HepG2 (cell line): ENCODE measurements around the gene BACH2. TPM values are rescaled to one million over a fixed set of nuclear protein-coding genes. Genes with fewer than 3 reads are reported as not detected.

Experiments used
- ATAC-seq: fragments of 200-7000 bp; cut with Tn5 transposase; 3 replicates; pipeline ENCODE4 v1.9.1; 2020; ENCODE audit warnings: mild to moderate bottlenecking, moderate library complexity
- BruUV-seq: library from RNA; stranded (reverse); fragments of 400-500 nt; replicated peaks from 2 replicates; lab custom pipeline; 2021; lab: Mats Ljungman, UMichigan
- CTCF ChIA-PET: fragments of 300-600 bp; formaldehyde crosslinking; extraction: SDS; loops from one replicate; lab custom pipeline; 2021; ENCODE audit warnings: low total read pairs, inconsistent platforms, low intra/inter-chr PET ratio; lab: Yijun Ruan, JAX
- POLR2A ChIA-PET: fragments of 350-600 bp; sonication (Branson Sonifier 250); formaldehyde crosslinking; loops from one replicate; lab custom pipeline; 2020; ENCODE audit warnings: antibody characterized with exemption, inconsistent platforms; lab: Yijun Ruan, JAX
- DNase-seq: peaks from one replicate; pipeline ENCODE4 v3.0.0-alpha.2; 2015; ENCODE audit warnings: low spot score
- FAIRE-seq: peaks from 3 replicates; lab custom pipeline; 2011; peaks lifted over from hg19 to GRCh38; lab: Jason Lieb, UNC
- H2AFZ ChIP-seq: one replicate; pipeline ENCODE4 v1.6.1; 2011; ENCODE audit warnings: low read length, inconsistent platforms
- H3K27ac ChIP-seq: fragments of 300-600 bp; 3 replicates; pipeline ENCODE4 v1.8.0; 2011; ENCODE audit warnings: mixed run types, mild to moderate bottlenecking, mixed read lengths, low read length, inconsistent platforms; ENCODE audit not compliant: insufficient read depth; ENCODE audit errors: extremely low read length
- H3K27me3 ChIP-seq, 2 experiments: fragments of 200-600 bp in 1 of 2; 2 replicates in 1 of 2; 3 replicates in 1 of 2; pipeline versions ENCODE4 v1.6.0 to v1.8.0; 2011; ENCODE audit warnings: low read length in 2 of 2, mild to moderate bottlenecking in 2 of 2, moderate library complexity in 2 of 2, inconsistent platforms in 1 of 2; ENCODE audit not compliant: insufficient read depth in 2 of 2, control insufficient read depth in 1 of 2
- H3K36me3 ChIP-seq, 2 experiments: fragments of 200-600 bp in 1 of 2; replicated peaks in 1 of 2; 2 replicates in 1 of 2; 3 replicates in 1 of 2; pipeline versions ENCODE4 v1.5.1 to v1.8.0; 2011; ENCODE audit warnings: low read length in 2 of 2, inconsistent platforms in 1 of 2; ENCODE audit not compliant: insufficient read depth in 2 of 2, control insufficient read depth in 1 of 2
- H3K4me1 ChIP-seq: 2 replicates; pipeline ENCODE4 v1.5.1; 2012; ENCODE audit warnings: low read length, inconsistent platforms; ENCODE audit not compliant: insufficient read depth
- H3K4me2 ChIP-seq: 2 replicates; pipeline ENCODE4 v1.6.0; 2011; ENCODE audit warnings: low read depth, low read length, inconsistent platforms
- H3K4me3 ChIP-seq, 3 experiments: fragments of 200-600 bp in 1 of 3; sonication (generic), shearing (Covaris generic) in 1 of 3; replicated peaks in 1 of 3; 2 replicates each; pipeline ENCODE4 v1.5.1; 2011 to 2016; ENCODE audit warnings: low read length in 3 of 3, inconsistent platforms in 2 of 3, low read depth in 2 of 3, mild to moderate bottlenecking in 2 of 3, control low read depth in 1 of 3, mixed read lengths in 1 of 3; ENCODE audit not compliant: insufficient read depth in 1 of 3
- H3K79me2 ChIP-seq: one replicate; pipeline ENCODE4 v1.6.1; 2011; ENCODE audit warnings: low read length, inconsistent platforms; ENCODE audit not compliant: insufficient read depth
- H3K9ac ChIP-seq: 2 replicates; pipeline ENCODE4 v1.6.0; 2011; ENCODE audit warnings: mild to moderate bottlenecking, low read depth, low read length, inconsistent platforms; ENCODE audit not compliant: insufficient read depth
- H3K9me3 ChIP-seq: 2 replicates; pipeline ENCODE4 v1.5.1; 2012; ENCODE audit warnings: mild to moderate bottlenecking, low read length
- H4K20me1 ChIP-seq: 2 replicates; pipeline ENCODE4 v1.6.0; 2011; ENCODE audit warnings: inconsistent platforms, mild to moderate bottlenecking, low read length, moderate library complexity; ENCODE audit not compliant: insufficient read depth
- AGO2 ChIP-seq: fragments of 200-400 bp; formaldehyde crosslinking; optimal IDR thresholded peaks from 2 replicates; pipeline ENCODE3; 2017; ENCODE audit warnings: mild to moderate bottlenecking, low read depth, low read length, moderate library complexity
- CBX1 ChIP-seq: IDR thresholded peaks from one replicate; pipeline ENCODE4 v1.6.1; 2016; ENCODE audit warnings: antibody characterized with exemption, low read depth
- HBP1 ChIP-seq: IDR thresholded peaks from 2 replicates; pipeline ENCODE4 v1.6.1; 2016; ENCODE audit warnings: low read depth, control low read depth
- JDP2 ChIP-seq: sonication (generic); formaldehyde crosslinking; IDR thresholded peaks from 2 replicates; pipeline ENCODE4 v1.8.1; 2022; ENCODE audit warnings: missing genetic modification reagents, borderline replicate concordance
- MEF2D ChIP-seq: sonication (generic); formaldehyde crosslinking; IDR thresholded peaks from 2 replicates; pipeline ENCODE4 v1.5.1; 2020; ENCODE audit warnings: mild to moderate bottlenecking, missing genetic modification reagents
- PHF8 ChIP-seq: sonication (generic); formaldehyde crosslinking; IDR thresholded peaks from 2 replicates; pipeline ENCODE4 v1.5.0; 2020; ENCODE audit warnings: missing genetic modification reagents
- RXRB ChIP-seq: IDR thresholded peaks from 2 replicates; pipeline ENCODE4 v1.6.1; 2016; ENCODE audit warnings: borderline replicate concordance, missing genetic modification reagents, missing compliant biosample characterization
- ZFP41 ChIP-seq: sonication (generic); formaldehyde crosslinking; IDR thresholded peaks from 2 replicates; pipeline ENCODE4 v1.4.0; 2020; ENCODE audit warnings: mild to moderate bottlenecking, missing genetic modification reagents, borderline replicate concordance
- ZNF24 ChIP-seq: fragments of 450-650 bp; IDR thresholded peaks from 2 replicates; pipeline ENCODE4 v1.6.1; 2017; ENCODE audit warnings: antibody characterized with exemption, mild to moderate bottlenecking
- ZNF44 ChIP-seq: sonication (generic); formaldehyde crosslinking; IDR thresholded peaks from 2 replicates; pipeline ENCODE4 v1.5.1; 2020; ENCODE audit warnings: mild to moderate bottlenecking, missing genetic modification reagents
- ZNF543 ChIP-seq: sonication (generic); formaldehyde crosslinking; IDR thresholded peaks from 2 replicates; pipeline ENCODE4 v1.4.0; 2020; ENCODE audit warnings: mild to moderate bottlenecking, missing genetic modification reagents
- ZNF547 ChIP-seq: sonication (generic); formaldehyde crosslinking; IDR thresholded peaks from 2 replicates; pipeline ENCODE4 v1.5.1; 2020; ENCODE audit warnings: mild to moderate bottlenecking, missing genetic modification reagents
- ZNF550 ChIP-seq: sonication (generic); formaldehyde crosslinking; IDR thresholded peaks from 2 replicates; pipeline ENCODE4 v1.4.0; 2020; ENCODE audit warnings: mild to moderate bottlenecking, missing genetic modification reagents, borderline replicate concordance
- WGBS: methylation state at CpG from one replicate; pipeline ENCODE4 v1.1.6; 2017; ENCODE audit warnings: low lambda C conversion rate; 5-methylcytosine and 5-hydroxymethylcytosine counted together
- in situ Hi-C: cut with HindIII; loops from 2 replicates; pipeline ENCODE4 v1.10.0; 2017; ENCODE audit warnings: low pct_unique_long_range_greater_than_20kb; ENCODE audit not compliant: extremely low pct_ligation_motif_present
- intact Hi-C: fragments of 100-400 bp; cut with micrococcal nuclease; formaldehyde crosslinking; loops from one replicate; pipeline ENCODE4 v1.10.0; 2022; ENCODE audit not compliant: unreplicated experiment
- polyA plus RNA-seq, 8 experiments: library from polyadenylated mRNA; depleted of rRNA in 3 of 8; stranded (reverse) in 7 of 8; unstranded in 1 of 8; fragments of >200 nt; fragmentation: Illumina TruSeq in 4 of 8; extraction: Trizol in 4 of 8; gene quantifications; 2 replicates each; pipeline versions ENCODE4 v1.2.1 to v1.2.3, GENCODE V29; 2011 to 2016; ENCODE audit warnings: low read depth in 4 of 8, missing spikeins in 1 of 8, mixed read lengths in 1 of 8; ENCODE audit not compliant: insufficient read depth in 1 of 8
- total RNA-seq, 5 experiments: library from RNA; depleted of rRNA; stranded (reverse); fragments of >200 nt; fragmentation: Illumina TruSeq; extraction: Trizol; gene quantifications; 2 replicates each; pipeline ENCODE4 v1.2.3, GENCODE V29; 2016; ENCODE audit warnings: low read depth in 1 of 5

The BACH2 gene
- total and polyA plus RNA-seq, 2 of the 13 experiments (the other 11 are each of a cell fraction or from before 2014, with no cell fraction given), result 0.01 TPM; not detected in 1

DNA sequence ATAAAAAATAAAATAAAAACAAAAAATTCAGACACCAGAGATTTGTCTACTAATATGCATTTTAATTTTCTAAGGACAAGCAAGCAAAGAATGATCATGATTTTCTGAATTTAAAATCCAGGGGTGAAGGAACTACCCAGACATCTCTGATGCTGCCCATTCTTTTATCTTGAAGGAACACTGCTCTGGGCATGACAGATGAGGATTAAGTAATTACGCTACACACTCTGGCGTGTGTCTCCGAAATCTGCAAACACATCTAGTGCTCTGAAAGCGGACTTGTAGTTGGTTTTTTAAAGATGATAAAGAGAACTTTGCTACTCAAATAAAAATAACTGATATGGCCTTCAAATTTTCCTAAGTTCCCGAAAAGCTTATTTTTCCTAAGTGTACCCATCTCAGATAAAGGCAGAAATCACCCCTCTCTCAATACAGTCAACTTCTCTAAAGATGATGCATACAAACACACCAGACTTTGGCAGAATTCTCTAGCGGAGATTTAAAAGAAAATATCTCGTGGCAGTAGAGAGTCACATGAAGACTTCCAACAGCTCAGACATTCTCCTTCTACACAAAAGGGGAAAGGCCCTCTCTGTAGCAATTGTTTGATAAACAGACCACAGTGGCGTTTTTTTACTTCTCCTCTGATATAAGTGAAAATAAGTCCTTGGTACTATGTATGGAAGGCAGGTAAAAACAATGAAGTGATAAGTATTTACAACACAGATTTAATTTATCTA, 133.8 kb downstream of the BACH2 start:
- POLR2A ChIA-PET, result no interaction called here
- WGBS, result 5% methylated on average over 8 of the region's 8 CpGs
- no peak for FAIRE-seq
- H3K36me3 ChIP-seq, result no peaks in the 10 kb centered on the region
- intact Hi-C loops (no loop called here), in situ Hi-C loops (no loop called here)
- peaks cover 0 to 4% of the 10 kb centered on the region in 2 experiments; a peak in 1 of 5 replicates for H3K27me3 ChIP-seq
- H3K79me2 ChIP-seq, result no peaks in the 10 kb centered on the region
- CTCF ChIA-PET, result no interaction called here
- H3K9me3 ChIP-seq, result no peaks in the 10 kb centered on the region
- no peak overlapping the region for H3K4me3 ChIP-seq
- no peak for DNase-seq
- no peak overlapping the region for H3K9ac ChIP-seq
- H3K4me2 ChIP-seq, result no peak overlapping the region
- H2AFZ ChIP-seq, result no peak overlapping the region
- TF ChIP-seq ZFP41 (CRISPR knock-in tag) (no peak), MEF2D (CRISPR knock-in tag) (no peak), ZNF543 (CRISPR knock-in tag) (no peak), AGO2 (no peak), CBX1 (no peak), ZNF44 (CRISPR knock-in tag) (no peak), ZNF24 (no peak), RXRB (CRISPR knock-in tag) (no peak)
- no peak overlapping the region for H3K27ac ChIP-seq
- no TSS peak for BruUV-seq
- no peaks in the 10 kb centered on the region for H4K20me1 ChIP-seq
- no peak for ATAC-seq
- no peaks in the 10 kb centered on the region for H3K4me1 ChIP-seq

DNA sequence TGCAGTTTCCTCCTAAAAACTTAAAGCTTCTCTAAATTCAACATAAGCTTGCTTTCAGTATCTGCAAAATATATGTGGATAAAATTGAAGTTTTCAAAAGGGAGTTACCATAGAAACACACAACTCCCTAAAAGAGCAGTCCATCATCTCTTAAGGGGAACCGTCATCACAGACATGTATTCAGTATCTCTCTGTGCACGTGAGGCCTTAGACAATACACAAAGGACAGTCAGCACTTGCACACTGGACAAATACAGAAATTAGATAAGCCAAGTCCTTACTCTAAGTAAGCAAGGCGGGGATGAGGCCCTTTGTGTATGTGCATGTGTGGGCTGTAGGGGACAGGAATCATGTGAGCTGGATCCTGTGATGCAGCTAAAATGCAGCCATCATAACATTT, 136.6 kb downstream of the BACH2 start:
- Histone ChIP-seq H2AFZ (no peak overlapping the region), H3K79me2 (no peaks in the 10 kb centered on the region), H3K36me3 (no peaks in the 10 kb centered on the region), H3K4me2 (no peak overlapping the region), H3K4me1 (no peaks in the 10 kb centered on the region), H3K9ac (no peak overlapping the region), H4K20me1 (no peaks in the 10 kb centered on the region), H3K9me3 (no peaks in the 10 kb centered on the region), H3K27me3 (peaks cover 0 to 4% of the 10 kb centered on the region in 2 experiments; a peak in 1 of 5 replicates), H3K4me3 (no peak overlapping the region), H3K27ac (no peak overlapping the region)
- intact Hi-C loops, result no loop called here
- no peak for FAIRE-seq
- whole genome bisulfite sequencing, result 0% methylated on average over 3 of the region's 3 CpGs
- DNase-seq, result no peak
- in situ Hi-C loops, result no loop called here
- ChIA-PET CTCF (no interaction called here), POLR2A (no interaction called here)
- ATAC-seq, result no peak
- no TSS peak for BruUV-seq
- TF ChIP-seq ZNF547, result no peak
- TF ChIP-seq ZNF550 (CRISPR knock-in tag), result no peak
- no peak for TF ChIP-seq PHF8
- no peak for TF ChIP-seq HBP1 (CRISPR knock-in tag)
- TF ChIP-seq JDP2 (CRISPR knock-in tag), result no peak
